Lower leg skin (tissue), 4 donors: ENCODE results near the gene FAM184A. TPM values are rescaled to one million over a fixed set of nuclear protein-coding genes. Genes with fewer than 3 reads are reported as not detected.
"Not testable (repeated sequence)": the region's sequence is repeated elsewhere in the genome, so short reads cannot be mapped to it uniquely, and the experiment has no call there.

Source experiments
- DNase-seq, 2 donors: peaks; one replicate each; pipeline ENCODE4 v3.0.0-alpha.2; 2019; ENCODE audit warnings: low spot score in 2 of 2
- H3K4me3 ChIP-seq: fragments of 200-600 bp; sonication (generic); 2 replicates; pipeline ENCODE4 v1.5.1; 2017; ENCODE audit warnings: mild to moderate bottlenecking, low read depth; ENCODE audit not compliant: poor library complexity, severe bottlenecking
- CTCF ChIP-seq, 3 donors: fragments of 450-650 bp; IDR thresholded peaks; one replicate each; pipeline ENCODE4 v1.5.1; 2016; ENCODE audit warnings: antibody characterized with exemption in 3 of 3, mild to moderate bottlenecking in 3 of 3, moderate library complexity in 2 of 3
- POLR2A ChIP-seq, 2 donors: fragments of 450-650 bp; IDR thresholded peaks; one replicate each; pipeline ENCODE4 v1.6.1; 2016 to 2017; ENCODE audit warnings: antibody characterized with exemption in 2 of 2, mild to moderate bottlenecking in 1 of 2, moderate library complexity in 1 of 2
- WGBS, 2 donors: methylation state at CpG; one replicate each; pipeline ENCODE4 v1.1.5; 2018; 5-methylcytosine and 5-hydroxymethylcytosine counted together
- intact Hi-C: fragments of 100-400 bp; cut with DNase I; formaldehyde crosslinking; loops from one replicate; pipeline ENCODE4 v1.15.0; 2023; ENCODE audit warnings: low total_unique reads
- total RNA-seq, 4 donors: library from RNA; depleted of rRNA; stranded (reverse); fragments of >200 nt; gene quantifications; one replicate each; pipeline ENCODE4 v1.1.0, GENCODE V29; 2016

FAM184A gene
- total RNA-seq, 4 donors from 2014 or later, result 0.57 to 3.4 (median 1.4) TPM

- DNase-seq, result no peak
- 92 to 96% methylated on average over 1 of the region's 1 CpG for WGBS, 2 donors
- no peak overlapping the region for H3K4me3 ChIP-seq
- TF ChIP-seq CTCF (IDR thresholded peaks at IDR 0.05), result no peak
- no peak for TF ChIP-seq POLR2A (IDR thresholded peaks at IDR 0.05)
- intact Hi-C loops, result no loop called here
Measured at GRCh38 chr6:118999494-119000040, 78.9 kb downstream of the FAM184A start.

- WGBS, 2 donors, result 89 to 95% methylated on average over 3 of the region's 3 CpGs
- intact Hi-C loops, H3K4me3 ChIP-seq, DNase-seq: not testable (repeated sequence)
Measured at GRCh38 chr6:118997426-118997825, 81.0 kb downstream of the FAM184A start.

GRCh38 chr6:118996289-118996820 lies 82.1 kb downstream of the FAM184A start:
- no peak overlapping the region for H3K4me3 ChIP-seq
- DNase-seq, result no peak
- TF ChIP-seq CTCF (IDR thresholded peaks at IDR 0.05) (no peak), POLR2A (IDR thresholded peaks at IDR 0.05) (no peak)
- intact Hi-C loops, result no loop called here
- WGBS, 2 donors, result 93 to 95% methylated on average over 4 of the region's 4 CpGs

DNA sequence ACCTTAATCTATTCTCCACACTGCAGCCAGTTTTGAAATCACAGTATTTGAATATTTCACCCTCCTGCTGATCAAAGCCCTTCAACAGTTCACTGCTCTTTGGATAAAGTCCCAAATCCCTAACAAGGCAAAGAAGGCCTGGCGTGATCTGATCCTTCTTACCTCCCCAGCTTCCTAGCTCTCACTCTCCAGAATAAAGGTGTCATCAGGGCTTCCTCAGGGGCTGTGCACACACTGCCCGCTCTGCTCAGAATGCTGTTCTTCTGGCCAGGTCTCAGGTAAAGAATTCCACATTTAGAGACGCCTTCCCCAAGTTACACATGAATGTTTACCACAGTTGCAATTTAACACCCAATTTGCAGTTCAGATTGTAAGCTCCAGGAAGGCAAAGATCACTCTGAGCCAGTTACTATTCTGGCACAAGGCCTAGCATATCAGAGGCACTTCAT lies 84.6 kb downstream of the FAM184A start:
- intact Hi-C loops, result no loop called here

GRCh38 chr6:118993358-118993757 lies 85.1 kb downstream of the FAM184A start:
- no peak for DNase-seq
- intact Hi-C loops, result no loop called here
- WGBS, 2 donors, result 97 to 100% methylated on average over 1 of the region's 1 CpG
- TF ChIP-seq POLR2A (IDR thresholded peaks at IDR 0.05) (no peak), CTCF (IDR thresholded peaks at IDR 0.05) (no peak)
- no peak overlapping the region for H3K4me3 ChIP-seq

More for the DNA sequence above, 84.6 kb downstream of the FAM184A start:
- no peak overlapping the region for H3K4me3 ChIP-seq
- 91 to 95% methylated on average over 3 of the region's 3 CpGs for whole genome bisulfite sequencing, 2 donors
- no peak for DNase-seq
- TF ChIP-seq CTCF (IDR thresholded peaks at IDR 0.05), result no peak
- TF ChIP-seq POLR2A (IDR thresholded peaks at IDR 0.05), result no peak

- TF ChIP-seq POLR2A (IDR thresholded peaks at IDR 0.05) (no peak), CTCF (IDR thresholded peaks at IDR 0.05) (no peak)
- intact Hi-C loops, result no loop called here
- 96 to 97% methylated on average over 4 of the region's 4 CpGs for WGBS, 2 donors
- H3K4me3 ChIP-seq, result no peak overlapping the region
- no peak for DNase-seq
Measured at GRCh38 chr6:118992186-118992795, 86.2 kb downstream of the FAM184A start.
